ENCODE measurements around the gene NCKAP1. TPM values are rescaled to one million over a fixed set of nuclear protein-coding genes. Genes with fewer than 3 reads are reported as not detected.

Gene NCKAP1
- total RNA-seq, 1 experiment from 2014 or later, result 112 TPM

GRCh38 chr2:182890305-182890704 lies 148.0 kb downstream of the NCKAP1 start:
- H3K56ac ChIP-seq (ENCODE audit: insufficient read length, low read depth, low read length), result no peak overlapping the region
- peaks cover 2% of the 10 kb centered on the region; the same call in 1 of the 2 replicates for H3K27me3 Mint-ChIP-seq (ENCODE audit: low read depth)
- H4K91ac ChIP-seq (ENCODE audit: insufficient read length, low read depth, low read length), result no peak overlapping the region
- H3K9me3 ChIP-seq (ENCODE audit: control insufficient read depth, low read depth, low read length), result no peaks in the 10 kb centered on the region
- H3K36me3 Mint-ChIP-seq (ENCODE audit: insufficient read depth in 1 of 3, low read depth in 3 of 3), result no peaks in the 10 kb centered on the region; a peak in 1 of 7 replicates
- no peak overlapping the region for H2BK12ac ChIP-seq (ENCODE audit: insufficient read length, low read depth, low read length)
- no peak overlapping the region for H2AK5ac ChIP-seq (ENCODE audit: insufficient read length, low read length)
- H2BK15ac ChIP-seq (ENCODE audit: low read depth, low read length), result no peak overlapping the region
- H4K20me1 ChIP-seq (ENCODE audit: control insufficient read depth, insufficient read depth, insufficient read length), result no peaks in the 10 kb centered on the region
- H2BK20ac ChIP-seq (ENCODE audit: low read depth, low read length, poor library complexity, severe bottlenecking), result no peak overlapping the region
- DNase-seq, result no peak
- no peaks in the 10 kb centered on the region for H3K23me2 ChIP-seq (ENCODE audit: insufficient read length, low read depth, low read length, poor library complexity, severe bottlenecking)
- no peaks in the 10 kb centered on the region for H3K4me1 ChIP-seq (ENCODE audit: insufficient read depth, low read length)
- H3K79me1 ChIP-seq (ENCODE audit: insufficient read depth, low read depth, low read length, poor library complexity, severe bottlenecking), result no peaks in the 10 kb centered on the region
- no peak overlapping the region for H2BK120ac ChIP-seq (ENCODE audit: low read depth, low read length, poor library complexity, severe bottlenecking)
- no peaks in the 10 kb centered on the region; the same call in 1 of the 2 replicates for H3K27me3 ChIP-seq (ENCODE audit: insufficient read depth, low read length)
- no peaks in the 10 kb centered on the region; a peak in 1 of 5 replicates for H3K9me3 Mint-ChIP-seq
- H3K4me2 ChIP-seq (ENCODE audit: insufficient read depth, insufficient read length, low read length), result no peak overlapping the region
- H4K8ac ChIP-seq (replicated peaks; ENCODE audit: insufficient read length, low read depth, low read length), result no peak overlapping the region
- no peak overlapping the region for H3K18ac ChIP-seq (ENCODE audit: insufficient read length, low read depth, low read length)
- H4K5ac ChIP-seq (ENCODE audit: insufficient read length, low read depth, low read length), result no peak overlapping the region
- H3K4me3 Mint-ChIP-seq, result no peak overlapping the region
- WGBS (ENCODE audit: extremely low coverage, insufficient read length, low lambda C conversion rate), result no CpG with 5 or more reads among the region's 7 CpGs
- H3K79me2 ChIP-seq (ENCODE audit: insufficient read depth, low read length), result no peaks in the 10 kb centered on the region
- H3K9ac ChIP-seq (ENCODE audit: extremely low read depth, insufficient read length, low read length), result no peak overlapping the region
- no peak overlapping the region for H3K27ac ChIP-seq (ENCODE audit: insufficient read length, low read depth, low read length)
- no peak overlapping the region for H2BK5ac ChIP-seq (ENCODE audit: insufficient read length, low read length)
- no peak overlapping the region for H3T11ph ChIP-seq (ENCODE audit: low read length)
- no peak overlapping the region for H3K4ac ChIP-seq (ENCODE audit: low read depth, low read length)
- no peak overlapping the region for H3K14ac ChIP-seq (ENCODE audit: insufficient read depth, low read length)
- H2AFZ ChIP-seq (ENCODE audit: low read length), result no peak overlapping the region
- H3K4me1 Mint-ChIP-seq, result 0 out of 4 replicates have a peak, but pooled peaks cover 0 to 6% of the 10 kb centered on the region in 2 experiments
- no peak overlapping the region for H3K23ac ChIP-seq (ENCODE audit: insufficient read length, low read depth, low read length)
- no peak for TF ChIP-seq CTCF (conservative IDR thresholded peaks at IDR 0.05)
- H3K27ac Mint-ChIP-seq, result no peak overlapping the region

Data from H9 (cell line).